GM21737 (cell line): Measurements from ENCODE around the gene CDK15.

Experiments
- ATAC-seq: cut with Tn5 transposase; IDR thresholded peaks from one replicate; pipeline ENCODE4 v1.9.1; 2021; ENCODE audit warnings: mild to moderate bottlenecking, moderate library complexity; ENCODE audit not compliant: unreplicated experiment

Gene CDK15

DNA sequence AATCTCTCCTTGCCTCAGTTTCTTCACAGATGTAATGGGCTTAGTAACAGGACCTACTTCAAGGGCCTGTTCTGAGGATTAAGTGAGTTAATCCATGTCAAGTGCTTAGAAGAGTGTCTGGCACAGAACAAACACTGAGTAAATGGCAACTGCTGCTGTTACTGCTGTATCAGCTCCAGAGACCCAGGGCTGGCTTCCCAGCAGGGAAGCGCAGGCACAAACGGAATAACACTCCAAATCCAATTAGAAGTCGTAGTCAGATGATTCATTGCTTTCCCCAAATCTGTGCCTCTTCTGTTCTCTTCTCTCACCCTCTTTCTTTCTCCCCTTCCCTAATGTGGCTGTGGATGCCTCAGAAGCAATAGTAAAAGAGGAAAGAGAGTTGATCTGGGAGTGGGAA, 126.2 kb downstream of the CDK15 start:
- ATAC-seq: no peak

DNA sequence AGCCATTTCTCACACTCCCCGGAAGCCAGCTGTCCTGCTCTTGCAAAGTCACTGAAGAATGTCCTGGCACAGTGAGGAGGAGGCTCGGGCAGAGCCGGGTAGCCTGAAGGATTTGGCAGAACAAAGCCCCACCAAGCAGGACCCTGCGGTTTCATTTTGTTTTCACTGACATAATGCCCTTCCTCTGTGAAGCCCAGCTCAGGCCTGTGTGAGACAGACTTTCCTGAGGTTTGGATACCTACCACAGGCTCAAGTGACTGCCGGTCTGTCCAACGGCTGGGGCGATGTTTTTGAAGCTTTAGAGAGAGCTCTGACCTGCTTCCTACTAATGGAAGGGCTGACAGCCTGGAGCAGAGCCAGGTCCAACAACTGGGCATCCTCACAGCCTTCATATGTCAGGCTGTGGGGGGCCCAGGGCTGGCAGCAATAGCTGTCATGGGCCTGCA, 127.5 kb downstream of the CDK15 start:
- no peak for ATAC-seq

DNA sequence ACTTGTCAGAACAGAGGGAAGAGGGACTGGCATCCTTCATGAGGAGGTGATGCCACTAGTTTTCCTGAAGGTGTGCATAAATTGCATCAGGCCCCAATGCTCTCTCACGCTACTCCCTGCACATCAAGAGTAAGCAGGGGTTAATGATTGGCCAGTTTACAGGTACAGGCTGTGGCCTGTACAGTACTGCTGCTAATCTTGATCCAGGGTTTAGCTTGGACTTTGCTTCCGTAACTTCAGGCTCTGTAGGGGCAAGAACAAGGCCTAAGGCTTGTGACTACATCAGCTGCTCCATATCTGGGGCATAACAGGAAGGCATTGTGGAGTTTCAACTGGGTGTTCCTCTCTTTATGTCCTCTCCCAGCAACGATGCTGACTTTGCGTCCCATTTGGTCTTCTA, 130.5 kb downstream of the CDK15 start:
- ATAC-seq: no peak

DNA sequence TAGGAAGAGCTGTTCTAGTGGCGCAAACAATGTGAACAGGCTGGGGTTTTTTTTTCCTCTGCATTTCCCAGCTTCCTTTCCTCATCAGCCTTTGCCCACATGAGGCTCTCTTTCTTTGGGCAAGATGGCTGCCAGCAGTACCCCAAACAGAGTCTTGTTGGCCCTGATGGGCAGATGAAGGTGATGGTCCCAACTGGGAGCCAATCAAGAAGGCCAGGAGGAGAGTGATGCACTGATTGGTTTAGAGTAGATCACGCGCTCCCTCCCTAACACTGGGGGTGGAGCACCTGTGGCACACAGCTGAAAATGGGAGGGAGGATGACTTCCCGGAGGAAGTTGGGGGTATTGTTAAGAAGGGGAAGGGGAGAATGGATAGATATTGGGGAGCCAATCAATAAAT, 131.0 kb downstream of the CDK15 start:
- ATAC-seq: no peak

DNA sequence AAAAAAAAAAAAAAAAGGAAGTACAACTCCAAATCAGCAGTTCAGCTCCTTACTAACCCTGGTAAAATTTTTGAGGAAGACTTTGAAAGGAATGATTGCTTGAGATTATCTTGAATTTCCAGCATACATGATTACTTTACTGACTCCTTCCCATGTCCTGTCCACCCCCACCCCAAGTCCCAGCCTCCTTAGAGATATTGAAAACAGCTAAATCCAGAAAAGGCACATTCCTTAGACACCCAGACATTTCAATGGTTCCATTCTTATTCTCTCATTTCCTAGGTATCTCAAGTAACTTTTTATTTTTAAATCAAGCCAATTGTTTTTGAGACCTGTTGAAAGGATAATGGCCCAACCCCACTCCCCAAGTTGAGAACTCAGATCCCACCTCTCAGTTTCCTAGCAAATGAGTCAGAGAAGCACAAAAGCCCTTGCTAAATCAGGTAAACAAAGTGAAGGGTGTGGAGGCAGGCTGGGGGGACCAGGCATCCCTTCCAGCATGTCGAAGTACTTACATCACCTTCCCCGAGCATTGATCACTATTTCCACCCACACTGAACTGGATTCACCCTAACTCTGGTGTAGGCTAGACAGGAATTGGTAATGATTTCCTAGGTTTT, 131.9 kb downstream of the CDK15 start:
- ATAC-seq: no peak

DNA sequence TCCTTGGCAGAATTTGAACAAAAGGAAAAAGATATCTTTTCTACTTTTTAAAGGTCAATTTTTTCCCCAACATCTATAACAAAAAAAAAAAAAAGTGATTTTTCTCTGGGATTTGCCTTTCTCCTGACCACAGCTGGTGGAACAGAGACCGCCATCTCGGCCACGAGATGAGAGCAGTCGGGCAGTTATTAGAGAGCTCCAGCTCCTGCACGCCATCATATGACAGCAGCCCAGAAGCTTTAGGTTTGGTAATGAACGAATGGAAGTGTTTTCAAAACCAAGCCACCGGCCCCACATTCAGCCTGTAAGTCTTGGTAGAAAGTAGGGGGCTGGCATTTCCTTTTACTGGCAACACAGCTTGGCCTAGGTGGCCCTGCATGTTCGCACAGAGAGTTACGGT, 132.4 kb downstream of the CDK15 start:
- no peak for ATAC-seq

DNA sequence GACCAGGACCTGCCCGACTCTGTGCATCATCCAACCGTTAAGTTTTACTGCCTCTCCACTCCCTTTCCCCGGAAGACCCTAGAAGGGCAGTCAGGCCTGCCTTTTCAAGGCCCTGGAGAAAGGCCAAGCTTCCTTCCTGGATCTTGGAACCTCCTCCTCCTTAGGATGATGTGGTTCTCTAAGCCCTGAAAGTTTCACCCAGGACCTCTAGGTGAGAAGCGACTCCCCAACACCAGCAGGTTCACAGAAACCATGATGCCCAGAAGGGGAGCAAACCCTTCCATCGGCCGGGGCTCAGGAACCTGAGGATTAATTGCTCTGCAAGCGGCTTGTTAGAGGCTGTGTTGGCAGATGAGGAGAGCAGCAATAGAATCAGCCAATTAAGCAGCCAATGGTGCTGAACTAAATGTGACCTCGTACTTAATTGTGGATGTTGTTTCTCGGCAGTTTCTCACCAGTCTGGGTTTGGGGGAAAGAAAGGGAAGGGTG, 133.2 kb downstream of the CDK15 start:
- ATAC-seq: no peak

DNA sequence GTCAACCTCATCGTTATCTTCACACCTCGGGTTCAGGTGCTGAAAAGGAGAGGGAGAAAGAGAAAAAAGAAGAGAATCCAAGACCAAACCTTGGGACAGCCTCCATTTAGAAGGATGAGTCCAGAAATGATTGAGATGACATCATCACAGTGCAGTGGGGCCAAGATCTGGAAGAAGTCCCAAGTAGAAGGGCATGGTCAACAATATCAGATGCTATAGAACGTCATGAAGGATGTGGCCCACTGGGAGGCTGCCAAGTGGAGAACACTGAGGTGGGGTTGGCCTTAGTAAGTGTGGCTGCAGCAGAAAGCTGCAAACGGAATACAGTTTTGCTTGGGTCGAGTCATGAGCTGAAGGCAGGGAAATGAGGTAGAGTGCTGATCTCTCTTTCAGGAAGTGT, 136.2 kb downstream of the CDK15 start:
- no peak for ATAC-seq
